ENCODE data around the gene KIF5C. TPM values are rescaled to one million over a fixed set of nuclear protein-coding genes. Genes with fewer than 3 reads are reported as not detected.

The KIF5C gene
- total RNA-seq, 1 donor from 2014 or later, result 26.8 TPM

- no peak overlapping the region for H3K4me3 Mint-ChIP-seq (ENCODE audit: low read depth)
- H3K36me3 Mint-ChIP-seq (ENCODE audit: insufficient read depth), result peaks cover 10% of the 10 kb centered on the region
- no peak overlapping the region for H3K27ac Mint-ChIP-seq
- H3K27me3 Mint-ChIP-seq, result no peaks in the 10 kb centered on the region
- TF ChIP-seq, protein P1, sequence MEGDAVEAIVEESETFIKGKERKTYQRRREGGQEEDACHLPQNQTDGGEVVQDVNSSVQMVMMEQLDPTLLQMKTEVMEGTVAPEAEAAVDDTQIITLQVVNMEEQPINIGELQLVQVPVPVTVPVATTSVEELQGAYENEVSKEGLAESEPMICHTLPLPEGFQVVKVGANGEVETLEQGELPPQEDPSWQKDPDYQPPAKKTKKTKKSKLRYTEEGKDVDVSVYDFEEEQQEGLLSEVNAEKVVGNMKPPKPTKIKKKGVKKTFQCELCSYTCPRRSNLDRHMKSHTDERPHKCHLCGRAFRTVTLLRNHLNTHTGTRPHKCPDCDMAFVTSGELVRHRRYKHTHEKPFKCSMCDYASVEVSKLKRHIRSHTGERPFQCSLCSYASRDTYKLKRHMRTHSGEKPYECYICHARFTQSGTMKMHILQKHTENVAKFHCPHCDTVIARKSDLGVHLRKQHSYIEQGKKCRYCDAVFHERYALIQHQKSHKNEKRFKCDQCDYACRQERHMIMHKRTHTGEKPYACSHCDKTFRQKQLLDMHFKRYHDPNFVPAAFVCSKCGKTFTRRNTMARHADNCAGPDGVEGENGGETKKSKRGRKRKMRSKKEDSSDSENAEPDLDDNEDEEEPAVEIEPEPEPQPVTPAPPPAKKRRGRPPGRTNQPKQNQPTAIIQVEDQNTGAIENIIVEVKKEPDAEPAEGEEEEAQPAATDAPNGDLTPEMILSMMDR (IDR thresholded peaks at IDR 0.05; ENCODE audit: unreplicated experiment), result no peak
- peaks cover 11% of the 10 kb centered on the region for H3K4me1 Mint-ChIP-seq (ENCODE audit: low read depth)
- peaks cover 13% of the 10 kb centered on the region for H3K9me3 Mint-ChIP-seq (ENCODE audit: low read depth)
- DNase-seq (ENCODE audit: low spot score, unreplicated experiment), result no peak
These were observed 21.1 kb downstream of the KIF5C start for GRCh38 chr2:148896136-148896535.

DNA sequence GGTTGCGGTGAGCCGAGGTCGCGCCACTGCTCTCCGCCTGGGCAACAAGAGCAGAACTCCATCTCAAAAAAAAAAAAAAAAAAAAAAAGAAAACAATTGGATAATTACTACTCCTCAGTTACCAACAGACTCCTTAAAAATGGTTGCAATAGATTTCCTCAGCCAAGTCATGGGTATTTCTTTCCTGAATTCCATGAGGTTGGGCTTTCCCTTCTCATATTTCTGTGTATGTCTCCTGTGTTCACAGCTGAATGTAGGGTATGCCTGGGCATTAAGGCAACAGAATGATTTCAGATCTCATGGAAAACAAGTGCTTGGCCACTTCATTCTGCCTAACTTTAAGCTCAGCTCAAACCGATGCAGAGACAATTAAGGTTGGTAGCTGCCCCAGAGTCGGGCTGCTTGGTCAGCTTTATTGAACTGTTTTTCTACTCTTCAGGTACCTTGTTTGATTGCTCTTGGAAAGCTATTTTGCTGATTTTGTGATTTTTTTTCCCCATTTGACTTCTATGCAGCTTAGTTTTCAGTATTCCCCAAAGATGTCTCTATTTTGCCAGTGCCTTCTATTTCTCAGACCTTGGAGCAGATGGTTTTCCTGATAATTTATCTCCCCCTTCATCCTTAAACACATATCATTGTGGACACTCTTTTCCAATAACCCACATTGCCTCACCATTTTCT, 24.8 kb downstream of the KIF5C start:
- peaks cover 11% of the 10 kb centered on the region for H3K4me1 Mint-ChIP-seq (ENCODE audit: low read depth)
- no peak overlapping the region for H3K4me3 Mint-ChIP-seq (ENCODE audit: low read depth)
- H3K27me3 Mint-ChIP-seq, result no peaks in the 10 kb centered on the region
- no peak overlapping the region for H3K27ac Mint-ChIP-seq
- TF ChIP-seq, protein P1 (IDR thresholded peaks at IDR 0.05; ENCODE audit: unreplicated experiment), result no peak
- no peaks in the 10 kb centered on the region for H3K36me3 Mint-ChIP-seq (ENCODE audit: insufficient read depth)
- H3K9me3 Mint-ChIP-seq (ENCODE audit: low read depth), result no peaks in the 10 kb centered on the region
- DNase-seq (ENCODE audit: low spot score, unreplicated experiment), result no peak

DNA sequence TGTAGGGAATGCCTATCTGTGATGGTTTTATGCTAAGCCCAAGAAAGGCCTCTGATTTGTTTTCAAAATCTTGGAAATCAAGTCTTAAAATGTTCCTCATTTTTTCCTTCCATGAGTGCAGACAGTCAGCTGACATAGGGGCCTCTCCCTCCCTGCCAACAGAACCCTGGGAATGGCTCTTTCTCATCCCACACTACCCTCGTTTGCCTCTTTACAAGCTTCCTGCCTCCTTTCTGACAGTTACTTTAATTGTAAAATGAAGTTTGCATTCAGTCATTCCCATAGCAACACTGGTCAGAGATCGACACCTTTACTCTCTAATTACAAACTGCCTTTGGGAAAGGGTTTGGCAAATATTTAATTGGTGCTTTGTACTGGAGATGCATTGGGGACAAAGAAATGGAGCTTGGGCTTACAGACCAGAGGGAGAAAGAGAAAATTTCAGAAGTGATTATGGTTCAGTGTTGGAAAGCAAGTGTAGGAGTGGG, 25.4 kb downstream of the KIF5C start:
- no peak for DNase-seq (ENCODE audit: low spot score, unreplicated experiment)
- Mint-ChIP-seq H3K4me1 (ENCODE audit: low read depth) (peaks cover 11% of the 10 kb centered on the region), H3K9me3 (ENCODE audit: low read depth) (no peaks in the 10 kb centered on the region), H3K27ac (no peak overlapping the region), H3K27me3 (no peaks in the 10 kb centered on the region), H3K4me3 (ENCODE audit: low read depth) (no peak overlapping the region), H3K36me3 (ENCODE audit: insufficient read depth) (no peaks in the 10 kb centered on the region)
- TF ChIP-seq, protein P1 (IDR thresholded peaks at IDR 0.05; ENCODE audit: unreplicated experiment), result no peak

- Mint-ChIP-seq H3K9me3 (ENCODE audit: low read depth) (no peaks in the 10 kb centered on the region), H3K4me1 (ENCODE audit: low read depth) (peaks cover 11% of the 10 kb centered on the region), H3K36me3 (ENCODE audit: insufficient read depth) (peaks cover 2% of the 10 kb centered on the region), H3K27me3 (no peaks in the 10 kb centered on the region), H3K27ac (no peak overlapping the region), H3K4me3 (ENCODE audit: low read depth) (no peak overlapping the region)
- DNase-seq (ENCODE audit: low spot score, unreplicated experiment), result no peak
- TF ChIP-seq, protein P1 (IDR thresholded peaks at IDR 0.05; ENCODE audit: unreplicated experiment), result no peak
These were observed 26.1 kb downstream of the KIF5C start for GRCh38 chr2:148901142-148901541.

DNA sequence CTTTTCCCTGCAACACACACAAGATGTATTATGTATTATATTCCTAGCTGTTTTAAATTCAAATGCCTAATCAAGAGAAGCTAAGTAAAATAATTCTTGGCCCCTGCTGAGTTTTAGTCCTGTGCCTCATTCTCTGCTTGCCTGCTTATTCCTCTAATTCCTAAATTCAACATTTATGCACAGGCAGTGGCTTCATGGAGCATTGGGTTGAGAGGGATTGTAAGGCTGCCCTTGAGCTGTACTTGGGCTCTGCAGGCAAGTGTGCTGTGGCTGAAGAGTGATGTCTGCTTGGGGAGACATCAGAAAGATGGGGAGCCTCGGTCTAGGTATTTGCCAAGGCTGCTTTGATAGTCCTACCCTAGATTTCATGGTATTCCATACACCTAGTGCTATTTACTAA, 27.8 kb downstream of the KIF5C start:
- Mint-ChIP-seq H3K27ac (no peak overlapping the region), H3K4me1 (ENCODE audit: low read depth) (peaks cover 11% of the 10 kb centered on the region), H3K36me3 (ENCODE audit: insufficient read depth) (peaks cover 2% of the 10 kb centered on the region), H3K9me3 (ENCODE audit: low read depth) (no peaks in the 10 kb centered on the region), H3K27me3 (no peaks in the 10 kb centered on the region), H3K4me3 (ENCODE audit: low read depth) (no peak overlapping the region)
- TF ChIP-seq, protein P1 (IDR thresholded peaks at IDR 0.05; ENCODE audit: unreplicated experiment), result no peak
- no peak for DNase-seq (ENCODE audit: low spot score, unreplicated experiment)

Data from progenitor cell of endocrine pancreas (in vitro differentiated cells).